Natural killer cell treated with Interleukin-12 subunit alpha and Interleukin-12 subunit beta and Interleukin-15 and Interleukin-18, amount 100 ng/mL, for 72 hours (primary cell): ENCODE measurements around the gene PCDHGC4. TPM values are rescaled to one million over a fixed set of nuclear protein-coding genes. Genes with fewer than 3 reads are reported as not detected.

Source experiments
- ATAC-seq, 2 donors: fragments of 150-1000 bp; cut with Tn5 transposase in 1 of 2; sonication (Bioruptor Pico), chemical (Tn5 transposase) in 1 of 2; 2 replicates each; pipeline ENCODE4 v1.10.0; 2021
- DNase-seq: peaks from one replicate; pipeline ENCODE4 v3.0.0; 2022; ENCODE audit warnings: low spot score
- H3K27ac Mint-ChIP-seq, 2 donors: 1 replicate in 1 of 2; 2 replicates in 1 of 2; pipeline ENCODE4 v1.8.0; 2022; ENCODE audit warnings: mixed read lengths in 2 of 2, mild to moderate bottlenecking in 1 of 2, moderate library complexity in 1 of 2
- H3K27me3 Mint-ChIP-seq, 2 donors: 1 replicate in 1 of 2; 2 replicates in 1 of 2; pipeline ENCODE4 v1.8.0; 2022; ENCODE audit warnings: mixed read lengths in 2 of 2
- H3K36me3 Mint-ChIP-seq: one replicate; pipeline ENCODE4 v1.8.0; 2022; ENCODE audit warnings: mixed read lengths
- H3K4me1 Mint-ChIP-seq, 2 donors: 1 replicate in 1 of 2; 2 replicates in 1 of 2; pipeline ENCODE4 v1.8.0; 2022; ENCODE audit warnings: low read depth in 2 of 2, mixed read lengths in 2 of 2, mild to moderate bottlenecking in 1 of 2
- H3K4me3 Mint-ChIP-seq: one replicate; pipeline ENCODE4 v1.8.0; 2022; ENCODE audit warnings: mixed read lengths
- H3K9me3 Mint-ChIP-seq: 2 replicates; pipeline ENCODE4 v1.8.0; 2022; ENCODE audit warnings: mixed read lengths
- total RNA-seq, 2 donors: library from RNA; stranded (reverse); gene quantifications; one replicate each; pipeline ENCODE4 v1.2.3, GENCODE V29; 2022

Gene PCDHGC4
- total RNA-seq, 2 donors from 2014 or later, result 0.26 TPM; not detected in 1

DNA sequence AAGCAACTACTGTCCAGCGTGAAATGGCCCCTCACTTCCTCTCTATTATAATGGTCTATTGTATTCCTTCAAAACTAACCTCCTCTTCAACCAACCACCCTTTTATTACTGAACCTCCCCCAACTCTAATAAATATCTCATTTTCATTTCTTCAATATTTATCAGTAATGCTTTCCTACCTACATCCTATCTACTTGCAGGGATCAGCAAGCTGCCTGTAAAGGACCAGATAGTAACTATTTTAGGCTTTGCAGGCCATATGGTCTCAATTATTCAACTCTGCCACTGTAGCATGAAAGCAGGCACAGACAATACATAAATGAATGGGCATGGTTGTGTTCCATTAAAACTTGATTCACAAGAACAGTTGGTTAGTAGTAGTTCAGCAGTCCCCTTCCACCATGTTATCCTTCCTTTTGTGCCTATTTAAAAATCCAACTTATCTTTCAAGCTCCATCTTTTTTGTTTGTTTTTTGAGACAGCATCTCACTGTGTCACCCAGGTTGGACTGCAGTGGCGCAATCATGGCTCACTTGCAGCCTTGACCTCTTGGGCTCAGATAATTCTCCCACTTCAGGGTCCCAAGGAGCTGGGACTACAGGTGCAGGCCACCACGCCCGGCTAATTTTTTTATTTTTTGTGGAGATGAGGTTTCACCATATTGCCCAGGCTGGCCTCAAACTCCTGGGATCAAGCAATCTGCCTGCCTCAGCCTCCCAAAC lies 49.8 kb downstream of the PCDHGC4 start:
- Mint-ChIP-seq H3K9me3 (no peaks in the 10 kb centered on the region), H3K36me3 (peaks cover 18% of the 10 kb centered on the region), H3K27ac (peak overlapping the region; percentile 6 to 73), H3K4me3 (no peak overlapping the region), H3K27me3 (no peaks in the 10 kb centered on the region), H3K4me1 (peaks cover 9 to 20% of the 10 kb centered on the region in 2 donors)
- no peak for DNase-seq
- ATAC-seq, result no peak

Other genes starting within 250 kb of the PCDHGC4 start
- gene PCDHB15, start 239.6 kb upstream of the PCDHGC4 start, total RNA-seq, result not detected
- 1 to 10 TPM in 1 of 2 donors, under 1 TPM in 1; 0.67 to 2.2 TPM for gene SLC25A2, start 181.0 kb upstream of the PCDHGC4 start, total RNA-seq
- gene TAF7, start 164.2 kb upstream of the PCDHGC4 start, total RNA-seq, result 10 to 100 TPM; 52.5 to 63.5 TPM
- under 1 TPM in 1 of 2 donors, not detected in 1; 0.07 TPM for gene PCDHGA1, start 154.5 kb upstream of the PCDHGC4 start, total RNA-seq
- not detected for gene PCDHGA2, start 146.3 kb upstream of the PCDHGC4 start, total RNA-seq
- not detected for gene PCDHGA3, start 141.2 kb upstream of the PCDHGC4 start, total RNA-seq
- gene PCDHGB1, start 134.9 kb upstream of the PCDHGC4 start, total RNA-seq, result under 1 TPM; 0.12 to 0.17 TPM
- under 1 TPM; 0.48 to 0.50 TPM for gene PCDHGA4, start 130.0 kb upstream of the PCDHGC4 start, total RNA-seq
- gene PCDHGB2, start 125.0 kb upstream of the PCDHGC4 start, total RNA-seq, result under 1 TPM; 0.47 to 0.76 TPM
- gene PCDHGA5, start 120.9 kb upstream of the PCDHGC4 start, total RNA-seq, result under 1 TPM; 0.33 to 0.36 TPM
- under 1 TPM; 0.71 to 0.81 TPM for gene PCDHGB3, start 114.8 kb upstream of the PCDHGC4 start, total RNA-seq
- gene PCDHGA6, start 111.1 kb upstream of the PCDHGC4 start, total RNA-seq, result under 1 TPM; 0.40 to 0.73 TPM
- gene PCDHGA7, start 102.3 kb upstream of the PCDHGC4 start, total RNA-seq, result under 1 TPM; 0.10 to 0.25 TPM
- under 1 TPM; 0.29 to 0.39 TPM for gene PCDHGB4, start 97.3 kb upstream of the PCDHGC4 start, total RNA-seq
- gene PCDHGA8, start 92.4 kb upstream of the PCDHGC4 start, total RNA-seq, result under 1 TPM; 0.19 to 0.20 TPM
- gene PCDHGB5, start 87.1 kb upstream of the PCDHGC4 start, total RNA-seq, result 1 to 10 TPM; 1.7 to 2.8 TPM
- under 1 TPM; 0.71 to 0.92 TPM for gene PCDHGA9, start 82.3 kb upstream of the PCDHGC4 start, total RNA-seq
- 1 to 10 TPM in 1 of 2 donors, under 1 TPM in 1; 0.89 to 1.1 TPM for gene PCDHGB6, start 77.0 kb upstream of the PCDHGC4 start, total RNA-seq
- 1 to 10 TPM in 1 of 2 donors, under 1 TPM in 1; 0.67 to 1.2 TPM for gene PCDHGA10, start 72.0 kb upstream of the PCDHGC4 start, total RNA-seq
- gene PCDHGB7, start 67.4 kb upstream of the PCDHGC4 start, total RNA-seq, result under 1 TPM; 0.33 to 0.95 TPM
- gene PCDHGA11, start 64.0 kb upstream of the PCDHGC4 start, total RNA-seq, result under 1 TPM; 0.33 to 0.55 TPM
- 1 to 10 TPM in 1 of 2 donors, under 1 TPM in 1; 0.69 to 1.4 TPM for gene PCDHGA12, start 54.5 kb upstream of the PCDHGC4 start, total RNA-seq
- gene PCDHGC3, start 9.1 kb upstream of the PCDHGC4 start, total RNA-seq, result 1 to 10 TPM in 1 of 2 donors, under 1 TPM in 1; 0.33 to 1.8 TPM
- gene PCDHGC5, start 4.1 kb downstream of the PCDHGC4 start, total RNA-seq, result under 1 TPM in 1 of 2 donors, not detected in 1; 0.17 TPM
- gene DIAPH1, start 134.0 kb downstream of the PCDHGC4 start, total RNA-seq, result 100 to 1,000 TPM; 280 to 289 TPM
- gene HDAC3, start 151.8 kb downstream of the PCDHGC4 start, total RNA-seq, result 100 to 1,000 TPM in 1 of 2 donors, 10 to 100 TPM in 1; 80.0 to 128 TPM
- gene RELL2, start 152.0 kb downstream of the PCDHGC4 start, total RNA-seq, result 10 to 100 TPM in 1 of 2 donors, 1 to 10 TPM in 1; 8.1 to 39.3 TPM
- 10 to 100 TPM; 35.6 to 56.4 TPM for gene FCHSD1, start 166.4 kb downstream of the PCDHGC4 start, total RNA-seq
- gene ARAP3, start 197.2 kb downstream of the PCDHGC4 start, total RNA-seq, result 10 to 100 TPM; 17.5 to 22.6 TPM